Inflammatory macrophage treated with lipopolysaccharide for 1 hour (primary cell): Measurements from ENCODE around the gene FRAS1.
A peak's percentile ranks its signal among the peaks of the same experiment; 100 is the strongest.
"Not testable (repeated sequence)": the region's sequence is repeated elsewhere in the genome, so short reads cannot be mapped to it uniquely, and the experiment has no call there.

Experiments used
- DNase-seq, 2 donors: peaks; one replicate each; pipeline ENCODE4 v3.0.0-alpha.2; 2020 to 2022

The FRAS1 gene

DNA sequence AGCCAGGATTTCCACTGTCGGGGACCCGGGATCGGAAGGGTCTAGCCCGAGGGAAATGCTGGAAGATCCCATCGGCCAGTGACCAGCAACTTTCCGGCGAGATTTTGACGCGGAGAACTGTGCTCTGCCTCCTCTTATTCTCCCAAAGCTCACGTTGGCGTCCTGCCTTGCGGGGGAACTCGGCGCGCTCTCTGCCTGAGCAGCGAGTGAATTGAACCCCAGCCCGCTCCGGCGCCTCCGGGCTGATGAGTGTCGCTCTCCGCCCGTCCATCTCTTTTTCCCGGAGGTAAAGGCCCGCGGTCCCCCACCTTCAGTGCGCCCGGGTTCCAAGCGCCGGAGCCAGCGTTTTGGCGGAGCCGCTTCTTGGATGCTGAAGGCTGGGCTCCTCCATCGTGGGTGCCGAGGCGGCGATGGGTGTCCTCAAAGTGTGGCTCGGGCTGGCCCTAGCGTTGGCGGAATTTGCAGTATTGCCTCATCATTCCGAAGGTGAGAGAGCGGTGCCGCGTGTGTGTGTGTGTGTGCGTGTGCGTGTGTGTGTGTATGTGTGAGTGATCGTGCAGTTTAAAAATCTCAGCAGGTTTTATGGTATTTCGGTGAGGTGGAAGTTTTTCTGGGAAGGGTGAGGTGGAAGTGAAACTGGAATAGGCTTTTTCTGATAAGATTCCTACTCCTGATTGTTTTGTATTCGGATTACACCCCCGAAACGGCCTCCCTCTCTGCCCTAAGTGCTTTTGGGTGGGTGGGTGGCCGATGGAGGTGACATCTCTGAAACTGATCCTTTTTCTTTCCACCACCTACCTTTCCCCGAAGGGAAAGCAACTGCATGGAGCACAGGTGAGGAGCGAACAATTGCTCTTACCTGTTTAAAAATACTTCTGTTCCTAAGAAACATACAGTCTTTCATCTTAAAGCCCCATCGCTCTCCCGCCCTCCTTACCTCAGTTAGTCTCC lies 752 bp downstream of the FRAS1 start:
- DNase-seq: no peak

GRCh38 chr4:78058591-78059523 lies 1.7 kb downstream of the FRAS1 start:
- no peak for DNase-seq

- DNase-seq: peak; percentile 32 to 34
Measured at GRCh38 chr4:78059524-78059889, 2.4 kb downstream of the FRAS1 start.

- no peak for DNase-seq
Measured at GRCh38 chr4:78059938-78060337, 2.8 kb downstream of the FRAS1 start.

DNA sequence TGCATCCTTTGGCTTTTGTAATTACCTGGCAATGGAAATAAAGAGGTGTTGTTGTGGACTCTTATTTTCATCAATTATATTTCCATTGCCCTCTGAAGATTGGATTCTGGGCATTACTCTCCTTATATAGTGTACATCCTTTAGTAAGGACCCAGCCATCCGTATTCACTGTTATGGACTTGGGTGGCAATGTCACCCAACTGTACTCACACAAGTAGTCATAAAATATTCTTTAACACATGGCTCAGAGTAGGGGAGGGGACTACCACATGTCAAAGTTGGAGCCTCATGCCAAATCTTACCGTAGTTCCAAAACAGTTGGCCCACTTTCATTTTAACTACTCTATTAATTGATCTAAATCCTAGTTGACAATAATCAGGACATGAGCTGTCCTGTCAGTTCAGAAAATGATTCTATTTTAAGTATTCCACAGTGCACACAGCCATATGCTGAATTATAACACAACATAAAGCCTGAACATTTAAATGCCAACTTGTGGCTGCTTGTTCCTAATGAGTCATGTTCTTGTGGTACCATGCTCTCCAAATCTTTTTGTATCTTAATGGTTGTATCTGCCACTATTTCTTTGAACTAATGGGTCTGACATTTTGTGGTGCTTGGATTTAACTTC lies 4.9 kb downstream of the FRAS1 start:
- DNase-seq: no peak

GRCh38 chr4:78065508-78066192 lies 8.5 kb downstream of the FRAS1 start:
- no peak for DNase-seq

GRCh38 chr4:78068481-78068880 lies 11.4 kb downstream of the FRAS1 start:
- no peak for DNase-seq

DNA sequence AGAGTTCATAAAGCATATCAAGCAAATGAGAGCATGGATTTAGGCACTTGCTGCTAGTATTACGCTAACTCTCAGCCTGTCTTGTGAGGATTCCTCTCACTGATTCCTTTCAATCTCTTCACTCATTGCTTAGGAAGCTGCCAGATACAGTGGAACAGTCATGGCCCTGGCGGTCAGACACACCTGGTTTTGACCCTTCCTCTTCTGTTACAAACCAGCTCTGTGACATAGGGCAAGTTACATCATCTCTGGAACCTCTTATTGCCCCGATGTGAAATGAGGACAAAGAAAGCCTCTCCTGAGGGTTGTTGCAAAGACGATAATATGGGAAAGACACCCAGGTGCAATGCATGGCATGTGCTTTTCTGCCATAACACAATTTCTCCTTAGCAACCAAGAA lies 12.2 kb downstream of the FRAS1 start:
- no peak for DNase-seq

GRCh38 chr4:78069859-78070258 lies 12.7 kb downstream of the FRAS1 start:
- no peak for DNase-seq

DNA sequence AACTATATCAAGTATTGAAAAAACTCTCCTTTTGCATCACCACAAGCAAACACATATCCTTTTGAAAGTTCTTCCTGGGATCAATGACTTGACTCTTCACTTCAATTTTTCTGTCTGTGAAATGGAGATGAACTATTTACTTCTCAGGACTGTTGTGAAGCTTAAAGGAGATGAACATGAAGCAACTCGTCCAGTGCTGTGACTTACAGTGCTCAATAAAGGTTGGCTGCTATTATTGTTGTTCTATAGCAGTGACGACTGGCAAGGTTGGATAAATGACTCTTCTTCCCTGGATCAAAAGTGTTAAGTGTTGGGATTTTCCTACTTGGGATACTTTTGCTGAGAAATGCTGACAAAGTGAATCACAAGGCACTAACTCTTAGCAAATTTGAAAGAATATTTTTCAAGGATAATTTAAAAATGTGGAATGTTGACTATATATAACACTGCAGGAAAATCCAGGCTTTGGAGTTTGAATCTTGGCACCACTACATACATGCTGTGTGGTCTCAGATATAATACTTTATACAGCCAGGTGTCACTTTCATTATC lies 13.7 kb downstream of the FRAS1 start:
- DNase-seq: no peak

- DNase-seq: no peak
Measured at GRCh38 chr4:78074759-78075158, 17.6 kb downstream of the FRAS1 start.

DNA sequence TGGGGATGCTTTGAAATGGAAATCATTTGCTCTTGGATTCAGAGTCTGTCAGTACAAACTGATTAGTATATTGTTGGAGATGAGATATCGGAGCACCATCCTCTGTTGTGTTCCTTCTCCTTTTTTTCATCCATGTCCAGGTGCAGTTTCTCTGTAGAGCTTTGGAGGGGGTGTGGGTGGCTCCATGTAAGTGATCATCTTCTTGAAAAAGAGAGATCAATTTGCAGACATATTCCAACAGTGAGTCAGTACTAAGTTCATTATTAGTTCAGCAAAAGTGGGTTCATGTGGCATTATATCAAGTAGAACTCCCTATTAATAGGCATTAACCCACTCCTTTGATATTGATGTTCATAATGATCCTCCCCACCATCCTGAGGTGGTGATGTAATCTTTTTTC lies 18.9 kb downstream of the FRAS1 start:
- no peak for DNase-seq

DNA sequence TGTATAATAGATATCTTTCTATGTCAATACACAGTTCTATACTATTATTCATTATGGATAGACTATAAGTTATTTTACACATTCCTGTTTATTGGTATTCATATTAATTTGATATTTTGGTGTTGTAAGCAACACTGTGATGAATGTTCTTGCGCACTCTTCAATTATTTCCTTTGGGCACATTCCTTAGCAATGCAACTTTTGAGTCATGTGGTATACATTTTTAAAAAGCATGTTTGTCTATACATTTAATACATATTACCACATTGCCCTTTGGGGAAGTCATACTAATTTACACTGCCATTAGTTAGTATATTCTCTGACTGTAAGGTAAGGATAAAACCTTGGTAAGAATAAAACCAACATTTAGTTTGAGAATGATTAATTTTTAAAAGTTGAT lies 21.0 kb downstream of the FRAS1 start:
- DNase-seq: no peak

GRCh38 chr4:78079726-78080430 lies 22.8 kb downstream of the FRAS1 start:
- DNase-seq: no peak

DNA sequence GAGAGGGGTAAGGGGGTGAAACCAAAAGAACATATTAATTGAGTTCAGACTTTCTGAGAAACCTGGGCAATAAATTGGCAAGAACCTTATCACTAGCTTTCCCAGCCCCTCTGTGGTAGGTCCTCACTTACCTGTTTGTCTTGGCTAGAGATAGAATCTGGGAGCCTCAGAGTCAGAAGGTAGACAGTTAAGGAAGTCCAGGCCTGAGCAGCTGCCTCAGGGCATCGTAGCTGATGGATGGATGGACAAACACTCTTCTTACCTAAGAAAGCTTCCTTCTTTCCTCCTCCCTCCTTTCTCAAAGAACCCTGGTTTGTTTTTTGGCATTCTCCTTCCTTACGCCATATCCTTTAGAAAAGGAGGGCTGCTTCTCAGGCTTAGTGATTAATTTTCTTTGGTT lies 24.4 kb downstream of the FRAS1 start:
- DNase-seq: no peak

- no peak for DNase-seq
Measured at GRCh38 chr4:78083035-78083434, 25.9 kb downstream of the FRAS1 start.

- no peak for DNase-seq
Measured at GRCh38 chr4:78091534-78091933, 34.4 kb downstream of the FRAS1 start.

- DNase-seq: not testable (repeated sequence)
Measured at GRCh38 chr4:78092350-78092749, 35.2 kb downstream of the FRAS1 start.

GRCh38 chr4:78092850-78093249 lies 35.7 kb downstream of the FRAS1 start:
- DNase-seq: no peak

GRCh38 chr4:78095081-78095480 lies 38.0 kb downstream of the FRAS1 start:
- DNase-seq: no peak

- no peak for DNase-seq
Measured at GRCh38 chr4:78099058-78099457, 41.9 kb downstream of the FRAS1 start.

DNA sequence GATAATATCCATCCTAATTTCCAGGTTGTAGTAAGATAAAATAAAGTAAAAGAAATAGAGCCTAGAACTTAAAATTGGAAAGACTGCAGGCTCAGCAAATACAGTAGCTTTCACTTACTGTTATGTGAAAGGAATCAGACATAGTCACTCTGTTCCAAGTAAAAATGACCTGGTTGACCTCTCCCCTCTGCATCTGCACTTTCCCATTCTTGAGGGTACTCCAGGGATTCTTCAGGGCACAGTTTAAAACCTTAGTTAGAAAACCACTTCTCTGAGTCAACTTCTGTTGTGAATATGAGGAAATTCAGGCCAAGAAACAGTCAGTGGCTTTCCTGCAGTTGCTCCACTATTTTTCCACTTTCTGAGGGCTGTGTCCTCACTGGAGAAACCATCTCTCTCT lies 42.9 kb downstream of the FRAS1 start:
- DNase-seq: no peak
